Stimulated activated CD4-positive, alpha-beta T cell treated with anti-CD3 and anti-CD28 coated beads, TNF-alpha, amount 100 ng/mL, for 24 hours (primary cell): ENCODE data around the gene MACF1.

Source experiments
- DNase-seq, 3 experiments: peaks; one replicate each; pipeline ENCODE4 v3.0.0-alpha.2; 2020; ENCODE audit warnings: low read depth in 3 of 3

Gene MACF1

DNA sequence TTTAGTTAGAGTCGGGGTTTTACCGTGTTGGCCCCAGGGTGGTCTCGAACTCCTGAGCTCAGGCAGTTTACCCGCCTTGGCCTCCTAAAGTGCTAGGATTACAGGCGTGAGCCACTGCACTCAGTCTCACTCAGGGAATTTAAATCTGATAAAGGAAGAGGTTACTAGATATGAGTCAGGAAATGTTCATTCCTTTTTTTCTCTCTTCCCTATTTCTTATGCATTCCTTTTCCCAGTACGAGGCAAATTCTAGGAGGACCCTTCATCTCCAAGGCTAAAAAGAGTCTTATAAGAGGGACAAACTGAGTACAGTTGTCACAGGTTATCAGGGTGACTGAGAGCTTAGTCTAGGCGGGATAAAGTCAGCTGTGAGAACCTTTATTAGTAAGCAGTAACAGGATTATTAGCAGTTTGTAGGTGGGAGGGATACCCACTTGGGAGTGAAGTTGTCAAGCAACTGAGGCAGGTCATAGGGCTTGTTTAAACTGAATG, 9.1 kb downstream of the MACF1 start:
- DNase-seq, result no peak

DNA sequence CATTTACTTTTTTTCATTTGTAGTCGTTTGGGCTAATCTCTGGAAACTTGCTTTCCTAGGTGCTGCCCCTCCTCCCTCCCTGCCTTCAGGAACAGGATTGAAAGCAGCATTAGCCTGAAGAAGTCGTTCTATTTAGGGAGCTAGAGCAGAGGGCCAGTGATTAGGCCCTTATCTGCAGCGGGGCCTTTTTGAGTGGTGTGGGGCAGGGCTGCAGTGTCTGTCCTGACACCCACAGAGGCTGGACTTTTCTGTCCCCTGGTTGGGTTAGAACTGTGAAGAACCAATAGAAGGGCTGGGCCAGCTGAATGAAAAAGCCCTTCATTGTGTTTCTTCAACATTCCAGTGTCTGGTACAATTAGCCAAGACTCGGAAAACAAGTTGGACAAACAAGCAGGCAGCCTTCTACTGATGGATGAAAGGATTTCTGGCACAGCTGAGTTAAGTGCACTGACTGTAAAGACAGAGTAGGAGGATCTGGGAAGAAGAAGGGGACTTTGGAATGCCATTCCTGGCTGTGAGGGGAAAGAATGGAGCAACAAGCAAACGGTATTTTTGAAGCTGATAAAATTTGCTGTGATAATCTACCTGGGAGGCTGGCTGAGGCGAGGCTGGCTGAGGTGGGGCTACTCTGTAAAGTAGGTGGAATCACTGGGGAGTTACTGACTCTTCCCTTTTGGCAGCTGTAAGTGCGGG, 9.7 kb downstream of the MACF1 start:
- DNase-seq, result no peak

DNA sequence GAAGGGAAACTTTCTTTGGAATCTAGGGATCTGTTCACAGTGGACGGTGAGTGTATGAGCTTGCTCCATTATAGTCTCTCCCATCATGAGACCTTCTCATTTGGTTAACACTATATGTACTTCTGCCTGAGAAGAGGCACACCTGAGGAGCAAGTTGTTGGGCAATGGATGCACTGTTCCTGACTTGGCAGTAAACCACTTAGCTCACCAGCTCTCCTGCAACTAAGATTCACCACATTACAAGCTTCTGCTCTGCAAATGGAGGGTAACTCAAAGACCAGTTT, 10.2 kb downstream of the MACF1 start:
- no peak for DNase-seq

DNA sequence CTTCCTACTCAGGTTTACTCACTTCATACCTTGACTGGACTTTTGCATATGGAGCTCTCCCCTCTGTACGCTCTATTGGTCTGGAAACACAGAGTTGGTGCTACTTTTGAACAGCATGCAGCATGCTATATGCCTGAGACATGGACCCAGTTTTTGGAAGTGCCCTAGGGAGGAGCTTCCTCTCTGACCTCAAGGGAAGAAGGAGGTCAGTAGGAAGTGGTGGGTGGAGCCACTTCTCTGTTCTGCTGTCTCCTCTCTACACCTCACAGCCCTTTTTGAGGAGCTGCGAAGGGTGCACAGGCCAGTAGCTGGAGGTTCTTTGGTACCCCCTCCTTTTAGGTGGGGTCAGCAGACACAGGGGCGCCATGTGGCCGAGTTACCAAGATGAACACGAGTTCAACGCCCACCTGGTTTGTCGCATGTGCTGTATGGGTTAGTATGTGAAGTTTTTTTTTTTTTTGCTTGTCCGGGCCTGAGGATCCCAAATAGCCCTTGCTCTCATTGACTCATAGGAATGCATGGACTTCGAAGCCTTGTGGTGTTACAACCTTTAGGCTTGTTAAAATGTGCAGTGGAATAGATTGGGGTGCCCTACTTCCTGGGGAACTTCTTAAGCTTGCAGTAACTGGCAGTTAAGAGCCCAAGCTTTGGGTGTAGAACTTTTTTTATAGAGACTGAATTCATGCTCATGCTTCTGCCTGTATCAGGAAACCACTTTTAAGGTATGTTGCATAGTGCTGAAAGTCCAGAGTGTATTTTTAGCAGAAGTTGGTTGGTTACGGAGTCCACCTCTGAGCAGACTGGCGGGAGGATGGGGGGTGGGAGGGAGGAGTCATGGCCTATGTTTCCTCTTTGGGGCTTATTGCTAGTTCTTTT, 10.7 kb downstream of the MACF1 start:
- DNase-seq, result no peak

DNA sequence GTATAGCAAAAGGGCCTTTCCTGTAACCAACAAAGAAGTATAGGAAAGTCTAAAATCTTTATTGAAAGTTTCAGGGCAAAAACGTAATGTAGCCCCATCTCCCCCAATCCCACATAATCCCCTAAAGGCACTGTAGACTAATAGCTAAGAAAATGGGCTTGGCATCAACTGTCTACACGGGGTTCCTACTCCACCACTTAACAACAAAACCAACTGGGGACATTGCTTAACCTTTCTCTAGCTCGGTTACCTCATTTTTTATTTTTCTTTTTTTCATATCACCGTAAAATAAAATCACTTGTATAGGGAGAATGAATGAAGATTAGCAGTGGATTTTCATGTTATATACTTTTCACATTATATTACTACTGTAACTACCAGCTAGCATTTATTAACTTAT, 12.3 kb downstream of the MACF1 start:
- DNase-seq, result no peak

DNA sequence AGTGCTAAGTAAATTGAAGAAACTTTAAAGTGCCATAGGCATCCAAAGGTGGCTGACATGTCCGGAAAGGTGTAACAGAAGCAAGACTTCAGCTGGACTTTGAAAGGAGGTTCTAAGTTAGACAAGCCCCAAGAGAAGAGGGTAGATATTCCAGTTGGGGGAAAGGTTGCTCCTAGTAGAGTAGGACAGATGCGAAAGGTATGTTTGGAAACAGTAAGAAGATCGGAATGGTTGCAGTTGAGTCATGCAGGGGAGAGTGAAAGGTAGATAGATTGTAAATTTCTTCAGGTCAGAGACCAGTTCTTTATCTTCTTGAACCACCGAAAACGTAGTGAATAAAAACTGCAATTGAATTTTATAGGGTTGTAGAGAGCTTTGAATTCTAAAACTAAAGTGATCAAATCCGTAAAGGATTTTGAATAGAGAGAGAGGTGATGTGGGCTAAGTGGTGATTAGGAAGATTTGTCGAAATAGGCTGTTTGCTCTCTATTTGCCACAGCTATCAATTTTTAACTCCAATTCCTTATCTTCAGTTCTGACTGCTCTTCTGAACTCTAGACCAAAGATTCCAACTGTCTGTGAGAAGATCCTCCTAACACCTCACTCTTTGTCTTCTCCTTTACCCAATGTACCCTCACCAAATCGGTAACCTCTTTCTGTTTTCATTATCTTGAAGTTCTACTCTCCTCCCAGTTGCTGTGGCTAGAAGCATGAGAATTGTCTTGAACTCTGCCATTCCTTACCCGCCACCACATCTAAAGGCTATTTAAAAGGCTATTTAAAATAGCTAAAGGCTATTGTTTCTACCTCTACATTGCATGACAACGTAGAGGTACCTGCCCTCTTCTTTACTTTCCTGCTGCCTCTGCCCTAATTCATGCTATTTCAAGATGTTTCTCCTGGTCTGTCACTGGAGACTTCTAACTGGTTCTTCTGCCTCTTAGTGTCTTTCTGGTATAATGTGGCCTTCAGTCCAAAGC, 16.7 kb downstream of the MACF1 start:
- no peak for DNase-seq

DNA sequence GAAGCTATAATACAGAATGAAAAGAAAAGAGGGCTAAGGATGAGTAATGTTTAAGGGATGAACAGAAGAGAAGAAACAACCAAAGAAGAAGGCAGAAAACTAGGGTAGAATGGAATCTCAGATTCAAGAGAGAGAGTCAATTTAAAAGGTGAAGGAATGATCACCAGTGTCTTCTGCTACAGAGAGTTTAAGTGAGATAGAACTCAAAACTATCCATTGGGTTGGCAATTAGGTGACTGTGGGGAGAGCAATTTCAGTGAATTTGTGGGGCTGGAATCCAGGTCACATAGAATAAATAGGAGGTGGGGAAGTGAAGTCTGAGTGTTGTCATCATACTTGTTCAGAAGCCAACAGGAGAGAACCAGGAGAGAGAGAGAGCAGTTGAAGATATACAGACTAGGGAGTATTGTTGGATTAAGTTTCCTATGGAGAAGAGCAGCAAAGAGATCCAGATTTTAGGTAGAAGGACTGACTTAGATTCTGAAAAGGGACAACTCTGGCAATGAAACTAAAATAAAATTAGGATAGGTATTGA, 19.9 kb downstream of the MACF1 start:
- DNase-seq, result no peak

DNA sequence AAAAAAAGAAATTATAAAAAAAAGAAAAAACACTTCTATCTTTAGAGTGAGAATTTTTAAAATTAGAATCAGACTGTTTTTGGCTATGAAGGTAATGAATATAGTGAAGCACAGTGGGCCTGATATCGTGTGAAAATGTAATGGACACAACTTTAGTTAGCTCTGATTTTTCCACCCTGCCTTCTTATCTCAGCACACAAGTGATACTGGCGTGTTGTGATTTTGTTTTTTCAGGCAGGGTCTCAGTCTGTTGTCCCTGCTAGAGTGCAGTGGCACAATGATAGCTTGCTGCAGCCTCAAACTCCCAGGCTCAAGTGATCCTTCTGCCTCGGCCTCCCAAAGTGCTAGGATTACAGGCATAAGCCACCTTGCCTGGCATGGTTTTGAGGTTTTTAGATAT, 22.3 kb downstream of the MACF1 start:
- no peak for DNase-seq

DNA sequence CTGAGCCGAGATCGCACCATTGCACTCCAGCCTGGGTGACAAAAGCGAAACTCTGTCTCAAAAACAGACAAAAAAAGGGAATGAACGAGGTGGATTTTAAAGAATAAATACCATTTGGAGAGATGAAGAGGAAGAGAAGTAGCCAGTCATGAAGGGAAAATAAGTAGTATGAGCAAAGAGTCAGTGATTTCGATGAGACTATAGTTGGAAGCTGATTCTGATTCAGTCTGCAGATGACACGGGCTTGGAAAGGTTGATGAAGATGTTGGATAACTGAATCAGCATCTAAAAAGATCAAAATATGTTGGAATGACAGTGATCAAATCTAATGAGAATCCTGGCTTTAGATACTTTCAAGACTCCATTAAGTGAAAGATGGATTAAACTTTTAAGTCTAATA, 23.8 kb downstream of the MACF1 start:
- no peak for DNase-seq

DNA sequence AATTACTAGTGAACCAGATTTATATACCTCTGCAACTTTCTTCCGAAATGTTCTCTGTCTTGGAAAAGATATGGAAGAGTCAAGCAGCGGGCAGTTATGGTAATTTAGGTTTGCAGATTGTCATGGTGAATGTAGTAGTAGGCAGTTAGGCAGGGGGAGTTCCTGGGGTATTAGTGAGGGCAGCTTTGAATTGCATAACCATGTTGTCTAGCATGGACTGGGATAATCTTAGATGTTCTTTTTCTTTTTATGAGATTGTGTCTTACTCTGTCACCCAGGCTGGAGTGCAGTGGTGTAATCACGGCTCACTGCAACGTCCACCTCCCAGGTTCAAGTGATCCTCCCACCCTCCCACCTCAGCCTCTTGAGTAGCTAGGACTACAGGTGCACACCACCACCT, 25.0 kb downstream of the MACF1 start:
- DNase-seq, result no peak

DNA sequence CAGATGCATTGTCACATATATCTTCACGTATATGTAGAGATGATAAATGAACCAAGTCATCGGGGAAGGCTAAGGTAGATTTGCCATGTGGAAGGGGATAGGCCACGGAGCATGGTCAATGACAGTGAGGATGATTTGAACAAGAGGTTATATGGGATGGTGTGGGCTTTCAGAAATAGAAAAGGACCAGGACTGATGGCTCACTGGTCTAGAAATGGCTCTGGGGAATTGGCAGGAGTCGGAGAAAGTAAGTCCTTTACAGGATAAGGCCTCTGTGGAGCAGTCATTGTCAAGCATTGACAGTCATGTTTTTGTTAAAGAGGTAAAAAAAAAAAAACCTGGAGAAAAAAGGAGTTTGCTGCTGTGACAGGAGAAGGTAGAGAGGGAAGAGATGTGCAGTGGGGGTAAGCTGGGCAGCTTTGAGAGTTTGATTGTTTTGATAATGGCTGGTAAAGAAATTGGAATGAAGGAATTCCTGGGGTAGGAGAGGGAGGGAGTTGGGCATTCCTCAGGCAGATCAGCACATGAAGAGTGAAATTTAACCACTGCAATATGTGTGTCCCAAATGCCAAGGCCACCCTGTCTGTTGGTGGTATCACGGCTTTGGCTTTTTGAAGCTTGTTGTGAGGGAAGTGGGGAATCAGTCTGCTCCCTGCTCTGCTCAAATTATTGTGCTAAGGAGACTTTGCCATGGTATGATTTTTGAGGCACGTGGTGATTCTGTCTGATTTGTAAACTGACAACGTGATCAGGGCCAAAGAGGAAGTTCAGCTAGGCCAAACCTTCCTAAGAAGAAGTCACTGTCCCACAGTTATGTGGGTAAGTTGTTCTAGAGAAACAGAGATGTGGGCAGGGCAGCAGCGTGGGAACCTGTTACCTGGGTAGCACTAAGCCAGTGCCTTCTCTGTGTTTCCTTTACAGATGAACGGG, 26.0 kb downstream of the MACF1 start:
- DNase-seq, result peak in 2 of 3 experiments; percentile 5 to 25

DNA sequence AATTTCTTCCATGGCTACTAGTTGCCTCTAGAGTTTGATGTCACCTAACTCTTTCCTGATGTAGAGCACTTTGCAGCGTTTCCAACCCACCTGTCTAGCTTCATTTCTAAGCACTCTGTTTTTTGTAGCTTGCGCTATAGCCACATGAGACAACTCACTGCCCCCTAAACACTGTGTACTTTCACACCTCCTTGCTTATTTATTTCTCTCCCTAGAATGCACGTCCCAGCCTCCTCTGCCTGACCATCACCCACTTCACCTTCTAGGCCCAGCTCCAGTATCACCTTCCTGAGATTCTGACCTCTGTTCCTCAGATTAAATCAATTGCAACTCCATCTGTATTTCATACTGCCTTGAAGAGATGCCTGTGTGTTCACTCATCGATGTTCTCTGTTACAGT, 32.5 kb downstream of the MACF1 start:
- no peak for DNase-seq

DNA sequence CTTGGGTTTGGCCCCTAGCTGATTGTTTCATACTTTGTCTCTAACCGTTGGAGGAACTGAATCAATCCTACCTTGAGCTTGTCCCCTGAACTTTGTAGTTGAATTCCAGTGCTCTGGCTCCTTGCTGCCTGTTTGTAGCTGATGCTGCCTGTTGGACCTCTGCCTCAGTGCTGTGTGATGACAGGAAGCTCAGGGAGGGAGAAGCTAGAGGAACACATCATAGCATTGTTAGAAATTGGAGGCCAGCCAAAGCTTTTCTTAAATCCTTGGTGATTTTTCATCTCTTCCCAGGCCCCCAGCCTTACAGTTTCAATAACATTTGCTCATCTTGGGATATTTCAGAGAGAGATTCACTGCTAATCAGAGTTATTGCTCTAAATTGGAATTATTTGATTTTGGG, 34.0 kb downstream of the MACF1 start:
- no peak for DNase-seq

DNA sequence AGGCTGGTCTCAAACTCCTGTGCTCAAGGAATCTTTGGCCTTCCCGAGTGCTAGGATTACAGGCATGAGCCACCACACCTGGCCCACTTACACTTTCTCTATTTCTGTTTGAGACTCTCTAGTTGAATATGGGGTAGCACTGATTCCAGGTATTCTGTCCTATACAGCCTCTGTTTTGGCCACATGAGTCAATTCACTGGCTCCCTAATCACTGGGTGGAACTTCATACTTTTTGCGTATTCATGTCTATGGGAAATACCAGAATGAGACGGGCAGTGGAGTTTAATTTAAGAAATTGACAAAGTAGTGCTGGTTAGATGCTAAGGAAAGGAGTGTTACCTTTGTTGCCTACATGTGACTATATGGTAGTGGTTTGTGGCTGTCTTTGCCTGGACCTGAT, 35.5 kb downstream of the MACF1 start:
- no peak for DNase-seq

DNA sequence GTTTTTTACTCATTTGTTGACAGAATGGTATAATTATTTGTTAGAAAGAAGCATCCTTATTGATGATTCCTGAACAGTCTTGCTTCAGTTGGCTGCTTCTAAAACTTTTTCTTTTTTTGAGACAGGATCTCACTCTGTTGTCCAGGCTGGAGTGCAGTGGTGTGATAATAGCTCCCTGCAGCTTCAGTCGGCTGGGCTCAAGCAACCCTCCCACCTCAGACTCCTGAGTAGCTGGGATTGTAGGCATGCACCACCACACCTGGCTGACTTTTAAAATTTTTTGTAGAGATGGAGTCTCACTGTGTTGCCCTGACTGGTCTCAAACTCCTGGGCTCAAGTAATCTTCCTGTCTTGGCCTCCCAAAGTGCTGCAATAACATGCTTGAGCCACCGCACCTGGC, 38.8 kb downstream of the MACF1 start:
- DNase-seq, result no peak

DNA sequence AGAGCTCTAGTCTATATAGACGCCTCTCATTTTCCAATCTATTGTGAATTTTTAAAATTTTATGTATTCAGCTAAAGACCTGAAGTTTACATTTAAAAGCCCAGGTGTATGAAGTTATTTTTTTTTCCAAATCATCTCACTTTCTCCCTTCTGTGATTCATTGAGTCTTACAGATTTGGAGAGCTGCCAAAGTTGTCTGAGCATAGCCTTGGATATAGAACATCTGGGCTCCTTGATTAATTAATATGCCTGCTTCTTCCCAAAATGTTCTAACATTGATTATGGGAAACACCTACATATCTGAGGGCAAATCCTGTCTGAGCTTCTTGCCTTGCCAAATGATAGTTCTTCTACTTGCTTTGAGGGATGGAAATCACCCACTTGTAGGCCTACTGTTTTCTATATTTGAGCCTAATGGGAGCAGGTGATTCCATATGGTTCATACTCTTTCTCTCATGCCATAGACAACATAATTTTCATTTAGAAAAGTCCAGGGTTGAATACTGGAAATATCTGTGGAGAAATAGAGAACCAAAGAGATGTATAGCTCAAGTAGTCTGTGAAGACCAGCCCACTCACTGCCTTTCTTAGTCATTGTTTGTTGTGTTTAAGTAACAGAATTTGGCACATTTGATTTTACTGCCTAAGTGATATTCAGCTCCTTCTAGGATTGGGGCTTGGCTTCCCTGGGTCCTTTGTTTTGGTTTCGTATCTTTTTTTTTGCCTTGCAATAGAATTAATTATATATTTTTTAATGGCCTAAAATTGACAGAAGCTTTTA, 46.2 kb downstream of the MACF1 start:
- DNase-seq, result no peak

DNA sequence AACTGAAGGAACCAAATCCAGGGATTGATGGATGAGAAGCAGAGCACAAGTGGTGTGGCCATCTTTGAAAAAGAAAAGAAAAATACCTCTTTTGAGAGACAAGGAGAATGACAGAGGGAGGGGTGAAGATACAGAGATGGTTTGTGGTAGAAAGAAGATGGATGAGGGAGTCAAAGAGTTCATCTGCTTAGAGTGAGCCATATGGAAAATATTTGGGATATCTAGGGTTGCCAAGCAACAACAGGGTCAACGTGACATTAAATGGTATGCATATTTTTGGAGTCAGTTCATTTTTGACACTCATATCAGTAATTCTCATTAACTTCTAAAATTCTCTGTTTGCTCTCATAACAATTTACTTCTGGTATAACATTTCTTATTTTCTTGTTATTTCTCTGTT, 50.7 kb downstream of the MACF1 start:
- DNase-seq, result no peak

DNA sequence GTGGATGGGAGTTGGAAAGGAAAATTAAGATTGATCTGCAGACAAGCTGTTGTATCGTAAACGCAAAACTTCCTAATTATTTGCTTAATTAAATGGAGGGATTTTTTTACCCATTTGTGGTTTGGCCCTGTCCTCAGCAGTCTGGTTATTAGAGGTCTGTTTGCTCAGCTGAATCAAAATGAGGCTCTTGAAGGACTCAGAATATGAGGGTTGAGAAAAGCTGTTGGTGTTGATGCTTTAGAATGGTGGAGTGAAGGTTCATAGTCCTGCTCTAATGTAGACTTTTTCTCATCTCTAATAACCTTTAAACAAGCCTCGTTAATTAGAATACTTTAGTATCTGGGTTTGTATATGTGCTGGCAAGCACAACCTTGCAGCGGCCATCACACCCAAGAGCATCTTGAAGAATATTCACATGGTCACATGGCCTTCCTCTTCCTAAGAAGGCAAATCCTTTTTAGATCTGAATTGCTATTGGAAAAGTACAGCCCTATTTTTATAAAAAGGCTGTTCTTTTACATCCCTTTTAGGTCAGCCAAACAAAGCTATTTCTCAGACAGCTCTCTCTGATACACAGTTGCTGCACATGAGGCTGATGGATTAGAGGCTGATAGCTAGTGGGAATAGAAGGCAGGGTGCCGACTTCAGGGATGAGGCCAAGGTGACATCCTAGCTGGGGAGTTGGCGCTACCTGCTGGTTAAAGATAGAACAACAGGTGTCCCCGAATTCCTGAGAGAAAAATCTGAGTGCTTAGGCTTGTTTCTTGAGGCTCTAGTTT, 53.8 kb downstream of the MACF1 start:
- peak; percentile 45 to 58 (median 55) for DNase-seq

DNA sequence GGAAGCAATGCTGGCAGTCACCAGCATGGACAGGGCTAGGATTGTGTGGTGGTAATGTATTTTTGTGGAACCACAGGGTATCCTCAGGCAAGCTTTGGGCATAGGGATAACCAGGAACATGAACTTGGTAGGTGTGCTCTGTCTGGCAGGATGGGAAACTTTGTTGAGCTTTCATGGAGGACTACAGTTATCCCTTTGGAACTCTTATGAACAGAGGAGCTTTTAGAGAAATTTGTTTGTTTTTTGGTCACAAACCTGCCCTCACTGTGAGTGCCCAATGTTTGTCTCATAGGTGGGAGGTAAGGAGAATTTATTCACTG, 54.4 kb downstream of the MACF1 start:
- no peak for DNase-seq
